Smooth muscle cell (in vitro differentiated cells): ENCODE measurements around the gene KLHL29. TPM values are rescaled to one million over a fixed set of nuclear protein-coding genes. Genes with fewer than 3 reads are reported as not detected.

Source experiments
- DNase-seq: peaks from one replicate; lab custom pipeline; 2025; ENCODE audit not compliant: unreplicated experiment; lab: John Stamatoyannopoulos, UW
- H2AFZ ChIP-seq: fragments of 200-600 bp; sonication (generic); 2 replicates; pipeline ENCODE4 v1.6.0; 2016; ENCODE audit warnings: antibody characterized with exemption, low read depth, mild to moderate bottlenecking
- H3F3A ChIP-seq: fragments of 200-600 bp; sonication (generic); 2 replicates; pipeline ENCODE4 v1.6.0; 2017; ENCODE audit warnings: antibody characterized with exemption, low read depth
- H3K27ac ChIP-seq: fragments of 200-600 bp; sonication (generic); 2 replicates; pipeline ENCODE4 v1.5.1; 2016; ENCODE audit warnings: low read depth, mild to moderate bottlenecking
- H3K27me3 ChIP-seq: fragments of 200-600 bp; sonication (generic); 2 replicates; pipeline ENCODE4 v1.6.1; 2016; ENCODE audit warnings: low read depth, mild to moderate bottlenecking
- H3K36me3 ChIP-seq: fragments of 200-600 bp; sonication (generic); 2 replicates; pipeline ENCODE4 v1.5.1; 2016; ENCODE audit warnings: low read depth
- H3K4me1 ChIP-seq: fragments of 200-600 bp; sonication (generic); 2 replicates; pipeline ENCODE4 v1.5.1; 2016; ENCODE audit warnings: low read depth
- H3K4me2 ChIP-seq: fragments of 200-600 bp; sonication (generic); 2 replicates; pipeline ENCODE4 v1.6.0; 2016; ENCODE audit warnings: mild to moderate bottlenecking
- H3K4me3 ChIP-seq: fragments of 200-600 bp; sonication (generic); 2 replicates; pipeline ENCODE4 v1.5.1; 2016; ENCODE audit warnings: mild to moderate bottlenecking
- H3K79me2 ChIP-seq: fragments of 200-600 bp; sonication (generic); 2 replicates; pipeline ENCODE4 v1.6.0; 2016; ENCODE audit warnings: low read depth, mild to moderate bottlenecking
- H3K9ac ChIP-seq: fragments of 200-600 bp; sonication (generic); 2 replicates; pipeline ENCODE4 v1.6.0; 2016; ENCODE audit warnings: low read depth
- H3K9me3 ChIP-seq: fragments of 200-600 bp; sonication (generic); replicated peaks from 2 replicates; pipeline ENCODE4 v1.5.1; 2016; ENCODE audit warnings: low read depth
- H4K20me1 ChIP-seq: fragments of 200-600 bp; sonication (generic); 2 replicates; pipeline ENCODE4 v1.6.0; 2016; ENCODE audit warnings: low read depth
- WGBS: methylation state at CpG from one replicate; pipeline ENCODE4 v1.1.7; 2016; ENCODE audit warnings: low lambda C conversion rate; 5-methylcytosine and 5-hydroxymethylcytosine counted together
- polyA plus RNA-seq: library from polyadenylated mRNA; unstranded; fragments of >200 nt; fragmentation: Nextera tagmentation; extraction: Ambion mirVana; gene quantifications from 2 replicates; pipeline ENCODE4 v1.2.1, GENCODE V29; 2016
- total RNA-seq: library from RNA; depleted of rRNA; stranded (reverse); fragments of >200 nt; gene quantifications from 2 replicates; pipeline ENCODE4 v1.2.3, GENCODE V29; 2014
- TF ChIP-seq, protein P1 (sequence below): fragments of 200-600 bp; sonication (generic); IDR thresholded peaks from 2 replicates; pipeline ENCODE4 v1.5.1; 2017; ENCODE audit warnings: borderline replicate concordance, mild to moderate bottlenecking, antibody characterized with exemption; ENCODE audit not compliant: insufficient read depth, poor library complexity, severe bottlenecking

KLHL29 gene
- total and polyA plus RNA-seq, 2 experiments from 2014 or later: 3.1 to 6.6 TPM

- DNase-seq: no peak
- peaks cover 38% of the 10 kb centered on the region for H4K20me1 ChIP-seq
- no peaks in the 10 kb centered on the region for H3K9me3 ChIP-seq
- no peak overlapping the region for H3K9ac ChIP-seq
- TF ChIP-seq, protein P1, sequence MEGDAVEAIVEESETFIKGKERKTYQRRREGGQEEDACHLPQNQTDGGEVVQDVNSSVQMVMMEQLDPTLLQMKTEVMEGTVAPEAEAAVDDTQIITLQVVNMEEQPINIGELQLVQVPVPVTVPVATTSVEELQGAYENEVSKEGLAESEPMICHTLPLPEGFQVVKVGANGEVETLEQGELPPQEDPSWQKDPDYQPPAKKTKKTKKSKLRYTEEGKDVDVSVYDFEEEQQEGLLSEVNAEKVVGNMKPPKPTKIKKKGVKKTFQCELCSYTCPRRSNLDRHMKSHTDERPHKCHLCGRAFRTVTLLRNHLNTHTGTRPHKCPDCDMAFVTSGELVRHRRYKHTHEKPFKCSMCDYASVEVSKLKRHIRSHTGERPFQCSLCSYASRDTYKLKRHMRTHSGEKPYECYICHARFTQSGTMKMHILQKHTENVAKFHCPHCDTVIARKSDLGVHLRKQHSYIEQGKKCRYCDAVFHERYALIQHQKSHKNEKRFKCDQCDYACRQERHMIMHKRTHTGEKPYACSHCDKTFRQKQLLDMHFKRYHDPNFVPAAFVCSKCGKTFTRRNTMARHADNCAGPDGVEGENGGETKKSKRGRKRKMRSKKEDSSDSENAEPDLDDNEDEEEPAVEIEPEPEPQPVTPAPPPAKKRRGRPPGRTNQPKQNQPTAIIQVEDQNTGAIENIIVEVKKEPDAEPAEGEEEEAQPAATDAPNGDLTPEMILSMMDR: no peak
- no peaks in the 10 kb centered on the region for H3K36me3 ChIP-seq
- no peaks in the 10 kb centered on the region for H3K79me2 ChIP-seq
- no peaks in the 10 kb centered on the region for H3K27me3 ChIP-seq
- H3K4me1 ChIP-seq: peaks cover 8% of the 10 kb centered on the region
- no peak overlapping the region for H3K27ac ChIP-seq
- no peaks in the 10 kb centered on the region for H3F3A ChIP-seq
- no peak overlapping the region for H2AFZ ChIP-seq
- H3K4me3 ChIP-seq: no peak overlapping the region
- no peak overlapping the region for H3K4me2 ChIP-seq
- WGBS: 90% methylated on average over 8 of the region's 8 CpGs
Measured at GRCh38 chr2:23494286-23494685, 109.3 kb downstream of the KLHL29 start.

GRCh38 chr2:23495661-23496114 is 110.7 kb downstream of the KLHL29 start:
- TF ChIP-seq, protein P1: no peak
- peaks cover 34% of the 10 kb centered on the region for H4K20me1 ChIP-seq
- no peak overlapping the region for H3K27ac ChIP-seq
- DNase-seq: no peak
- WGBS: 64% methylated on average over 19 of the region's 19 CpGs
- H3K9me3 ChIP-seq: no peaks in the 10 kb centered on the region
- H3K4me1 ChIP-seq: no peaks in the 10 kb centered on the region
- H3K27me3 ChIP-seq: no peaks in the 10 kb centered on the region
- no peak overlapping the region for H3K4me3 ChIP-seq
- no peaks in the 10 kb centered on the region for H3K36me3 ChIP-seq
- no peak overlapping the region for H2AFZ ChIP-seq
- H3K79me2 ChIP-seq: no peaks in the 10 kb centered on the region
- H3K9ac ChIP-seq: no peak overlapping the region
- no peak overlapping the region for H3K4me2 ChIP-seq
- H3F3A ChIP-seq: no peaks in the 10 kb centered on the region

DNA sequence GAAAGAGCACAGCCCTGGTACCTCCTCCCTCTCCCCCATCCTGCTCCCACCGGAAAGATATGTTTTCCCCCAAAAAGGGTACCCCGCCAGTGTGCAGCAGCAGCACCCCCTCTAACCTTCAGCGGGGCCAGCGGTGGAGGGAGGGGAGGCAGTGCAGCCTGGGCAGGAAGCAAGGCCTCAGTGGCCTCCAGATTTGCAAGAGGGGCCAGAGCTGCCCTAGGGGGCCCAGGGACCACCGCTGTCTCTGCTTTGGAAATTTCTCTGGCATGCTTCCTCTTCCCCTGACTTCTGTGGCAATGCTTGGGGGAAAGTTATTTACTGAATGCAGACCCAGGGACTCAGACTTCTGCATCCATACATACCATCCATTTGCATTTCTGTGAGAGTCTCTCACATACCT is 111.5 kb downstream of the KLHL29 start:
- H3K4me3 ChIP-seq: no peak overlapping the region
- no peaks in the 10 kb centered on the region for H3K9me3 ChIP-seq
- no peaks in the 10 kb centered on the region for H3K4me1 ChIP-seq
- H3K27ac ChIP-seq: no peak overlapping the region
- DNase-seq: no peak
- no peak overlapping the region for H2AFZ ChIP-seq
- H3K36me3 ChIP-seq: no peaks in the 10 kb centered on the region
- no peaks in the 10 kb centered on the region for H3K27me3 ChIP-seq
- H3F3A ChIP-seq: no peaks in the 10 kb centered on the region
- H3K79me2 ChIP-seq: no peaks in the 10 kb centered on the region
- H4K20me1 ChIP-seq: peaks cover 36% of the 10 kb centered on the region
- no peak overlapping the region for H3K9ac ChIP-seq
- 87% methylated on average over 5 of the region's 5 CpGs for WGBS
- TF ChIP-seq, protein P1: no peak
- H3K4me2 ChIP-seq: no peak overlapping the region

- DNase-seq: no peak
- Histone ChIP-seq H4K20me1 (peaks cover 36% of the 10 kb centered on the region), H3F3A (no peaks in the 10 kb centered on the region), H3K9me3 (no peaks in the 10 kb centered on the region), H3K4me3 (no peak overlapping the region), H3K27ac (no peak overlapping the region), H3K27me3 (no peaks in the 10 kb centered on the region), H3K9ac (no peak overlapping the region), H3K36me3 (no peaks in the 10 kb centered on the region), H2AFZ (no peak overlapping the region), H3K79me2 (no peaks in the 10 kb centered on the region), H3K4me1 (peaks cover 3% of the 10 kb centered on the region), H3K4me2 (no peak overlapping the region)
- TF ChIP-seq, protein P1: no peak
- WGBS: 54% methylated on average over 7 of the region's 7 CpGs
Measured at GRCh38 chr2:23497063-23497462, 112.1 kb downstream of the KLHL29 start.
